Fibroblast of lung (primary cell): Measurements from ENCODE around the gene COX10. TPM values are rescaled to one million over a fixed set of nuclear protein-coding genes. Genes with fewer than 3 reads are reported as not detected.

Experiments used
- DNase-seq, 2 donors: peaks; one replicate each; pipeline versions ENCODE4 v3.0.0 to v3.0.0-alpha.2; 2010; ENCODE audit warnings: low read depth in 2 of 2
- H2AFZ ChIP-seq: 2 replicates; pipeline ENCODE4 v1.5.1; 2012; ENCODE audit warnings: low read length, control low read depth, inconsistent platforms
- H3K27ac ChIP-seq: 2 replicates; pipeline ENCODE4 v1.5.1; 2011; ENCODE audit warnings: low read length, control low read depth; ENCODE audit not compliant: insufficient read depth
- H3K27me3 ChIP-seq: 2 replicates; pipeline ENCODE4 v1.5.1; 2011; ENCODE audit warnings: mild to moderate bottlenecking, low read length; ENCODE audit not compliant: control insufficient read depth, insufficient read depth
- H3K36me3 ChIP-seq: 2 replicates; pipeline ENCODE4 v1.5.1; 2011; ENCODE audit warnings: low read length; ENCODE audit not compliant: control insufficient read depth, insufficient read depth
- H3K4me1 ChIP-seq: 2 replicates; pipeline ENCODE4 v1.5.1; 2011; ENCODE audit warnings: low read length; ENCODE audit not compliant: control insufficient read depth, insufficient read depth; ENCODE audit errors: extremely low read depth
- H3K4me2 ChIP-seq: 2 replicates; pipeline ENCODE4 v1.5.1; 2011; ENCODE audit warnings: low read length, control low read depth; ENCODE audit not compliant: insufficient read depth; ENCODE audit errors: extremely low read depth
- H3K4me3 ChIP-seq, 4 experiments: fragments of 200-600 bp in 1 of 4; sonication (generic) in 1 of 4; replicated peaks in 1 of 4; 2 replicates each; pipeline ENCODE4 v1.5.1; 2011 to 2016; ENCODE audit warnings: low read length in 4 of 4, low read depth in 3 of 4, mild to moderate bottlenecking in 3 of 4, control low read depth in 2 of 4, inconsistent platforms in 1 of 4, mixed read lengths in 1 of 4; ENCODE audit not compliant: insufficient read depth in 1 of 4; ENCODE audit errors: control extremely low read depth in 1 of 4
- H3K79me2 ChIP-seq: 2 replicates; pipeline ENCODE4 v1.5.1; 2012; ENCODE audit warnings: mild to moderate bottlenecking, low read length, inconsistent platforms; ENCODE audit not compliant: control insufficient read depth, insufficient read depth
- H3K9ac ChIP-seq: 2 replicates; pipeline ENCODE4 v1.5.1; 2011; ENCODE audit warnings: mild to moderate bottlenecking, low read length, control low read depth; ENCODE audit not compliant: insufficient read depth
- H3K9me3 ChIP-seq: 2 replicates; pipeline ENCODE4 v1.5.1; 2012; ENCODE audit warnings: low read depth, low read length; ENCODE audit not compliant: control insufficient read depth, insufficient read depth
- H4K20me1 ChIP-seq: 2 replicates; pipeline ENCODE4 v1.5.1; 2011; ENCODE audit warnings: low read length; ENCODE audit not compliant: control insufficient read depth, insufficient read depth; ENCODE audit errors: extremely low read depth
- CTCF ChIP-seq, 2 donors: IDR thresholded peaks in 1 of 2; conservative IDR thresholded peaks in 1 of 2; 1 replicate in 1 of 2; 2 replicates in 1 of 2; pipeline ENCODE4 v1.5.1; 2011 to 2012; ENCODE audit warnings: low read length in 2 of 2, control low read depth in 1 of 2, inconsistent platforms in 1 of 2, low read depth in 1 of 2, mild to moderate bottlenecking in 1 of 2
- EZH2 ChIP-seq: IDR thresholded peaks from 2 replicates; pipeline ENCODE4 v1.5.1; 2012; ENCODE audit warnings: low read length, control low read depth, mild to moderate bottlenecking; ENCODE audit errors: missing control alignments
- polyA plus RNA-seq, 2 donors: library from polyadenylated mRNA; depleted of rRNA in 1 of 2; stranded (reverse) in 1 of 2; unstranded in 1 of 2; fragments of >200 nt; gene quantifications; 2 replicates each; pipeline ENCODE4 v1.2.1, GENCODE V29; 2011 to 2012; ENCODE audit warnings: missing spikeins in 1 of 2
- total RNA-seq: library from RNA; depleted of rRNA; stranded (reverse); fragments of >200 nt; gene quantifications from 2 replicates; pipeline ENCODE4 v1.2.1, GENCODE V29; 2014

The COX10 gene
- total and polyA plus RNA-seq, 2 donors (not counting 1 experiment from before 2014, with no cell fraction given) = 10.6 to 12.5 TPM

GRCh38 chr17:14125518-14126137, 56.3 kb downstream of the COX10 start:
- peak in 1 of 2 donors; percentile 34 for DNase-seq
- no peak overlapping the region for H2AFZ ChIP-seq
- no peaks in the 10 kb centered on the region for H3K9me3 ChIP-seq
- no peaks in the 10 kb centered on the region for H3K4me1 ChIP-seq
- H3K36me3 ChIP-seq = no peaks in the 10 kb centered on the region
- H3K27me3 ChIP-seq = no peaks in the 10 kb centered on the region
- H3K27ac ChIP-seq = no peak overlapping the region
- H3K4me3 ChIP-seq = no peak overlapping the region
- H4K20me1 ChIP-seq = no peaks in the 10 kb centered on the region
- H3K9ac ChIP-seq = no peak overlapping the region
- H3K79me2 ChIP-seq = no peaks in the 10 kb centered on the region
- no peak overlapping the region for H3K4me2 ChIP-seq
- no peak for TF ChIP-seq EZH2
- no peak for TF ChIP-seq CTCF (conservative IDR thresholded peaks at IDR 0.05 in 1 of 2, IDR thresholded peaks at IDR 0.05 in 1 of 2; ENCODE audit: low read depth in 1 of 2, low read length in 2 of 2)

GRCh38 chr17:14133104-14133503, 63.8 kb downstream of the COX10 start:
- H3K4me2 ChIP-seq = no peak overlapping the region
- no peaks in the 10 kb centered on the region for H3K9me3 ChIP-seq
- no peaks in the 10 kb centered on the region for H3K36me3 ChIP-seq
- no peaks in the 10 kb centered on the region for H3K27me3 ChIP-seq
- no peaks in the 10 kb centered on the region for H3K4me1 ChIP-seq
- no peaks in the 10 kb centered on the region for H4K20me1 ChIP-seq
- no peak for DNase-seq
- no peak for TF ChIP-seq EZH2
- no peak for TF ChIP-seq CTCF (conservative IDR thresholded peaks at IDR 0.05 in 1 of 2, IDR thresholded peaks at IDR 0.05 in 1 of 2; ENCODE audit: low read depth in 1 of 2, low read length in 2 of 2)
- H3K27ac ChIP-seq = no peak overlapping the region
- H3K4me3 ChIP-seq = no peak overlapping the region
- no peaks in the 10 kb centered on the region for H3K79me2 ChIP-seq
- H3K9ac ChIP-seq = no peak overlapping the region
- H2AFZ ChIP-seq = no peak overlapping the region

DNA sequence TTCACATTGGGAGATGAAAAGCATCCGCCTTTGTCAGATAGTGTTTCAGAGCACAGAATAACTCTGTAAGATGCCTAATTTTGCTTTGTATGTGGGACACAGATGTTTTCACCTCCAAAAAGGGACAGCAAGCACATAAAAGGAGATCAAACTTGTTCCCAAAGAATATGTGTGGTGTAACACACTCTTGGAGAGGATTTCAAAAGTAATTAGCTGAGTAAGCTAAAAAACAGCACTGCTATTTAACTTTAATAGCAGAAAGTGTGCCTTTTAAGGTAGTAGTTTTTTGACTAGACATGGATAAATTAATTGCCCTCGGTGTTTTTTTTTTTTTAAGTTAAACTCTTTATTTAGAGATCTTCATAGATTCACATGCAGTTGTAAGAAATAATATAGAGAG, 65.2 kb downstream of the COX10 start:
- no peak overlapping the region for H3K4me2 ChIP-seq
- H3K36me3 ChIP-seq = no peaks in the 10 kb centered on the region
- no peak overlapping the region for H3K9ac ChIP-seq
- no peak overlapping the region for H2AFZ ChIP-seq
- H3K79me2 ChIP-seq = no peaks in the 10 kb centered on the region
- H3K9me3 ChIP-seq = no peaks in the 10 kb centered on the region
- TF ChIP-seq EZH2 (no peak), CTCF (conservative IDR thresholded peaks at IDR 0.05 in 1 of 2, IDR thresholded peaks at IDR 0.05 in 1 of 2; ENCODE audit: low read depth in 1 of 2, low read length in 2 of 2) (no peak)
- H4K20me1 ChIP-seq = no peaks in the 10 kb centered on the region
- H3K27ac ChIP-seq = no peak overlapping the region
- no peaks in the 10 kb centered on the region for H3K4me1 ChIP-seq
- no peak for DNase-seq
- no peaks in the 10 kb centered on the region for H3K27me3 ChIP-seq
- no peak overlapping the region for H3K4me3 ChIP-seq
